Loucy (cell line): Measurements from ENCODE around the gene ADAMTS12.

Experiments
- EZH2phosphoT487 ChIP-seq: fragments of 200-600 bp; IDR thresholded peaks from 2 replicates; pipeline ENCODE4 v1.6.1; 2018; ENCODE audit warnings: antibody characterized with exemption, mild to moderate bottlenecking, moderate library complexity, borderline replicate concordance
- TF ChIP-seq, protein P1 (sequence below): fragments of 200-600 bp; sonication (generic); conservative IDR thresholded peaks from 2 replicates; pipeline ENCODE4 v1.5.1; 2014; ENCODE audit warnings: mild to moderate bottlenecking, antibody characterized with exemption, low read length

DNA sequence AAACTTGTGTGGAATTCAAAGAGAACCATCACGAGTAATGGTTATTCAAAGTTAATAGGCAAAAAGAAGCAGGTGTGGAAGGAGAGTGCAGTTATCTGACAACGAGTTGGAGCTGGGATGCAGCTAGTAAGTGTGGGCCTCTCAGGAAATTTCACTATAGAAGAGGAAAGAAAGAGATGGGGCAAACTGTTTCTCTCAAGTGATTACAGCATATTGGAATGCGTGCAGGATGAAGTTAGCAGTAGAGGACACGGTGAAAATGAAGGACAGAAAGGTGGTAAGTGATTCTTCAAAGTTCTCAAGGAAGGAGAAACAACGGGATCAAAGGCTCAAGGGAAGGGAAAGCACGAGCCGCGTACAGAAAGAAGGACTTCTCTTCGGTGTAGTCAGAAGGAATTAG is 84.0 kb downstream of the ADAMTS12 start:
- TF ChIP-seq, protein P1, sequence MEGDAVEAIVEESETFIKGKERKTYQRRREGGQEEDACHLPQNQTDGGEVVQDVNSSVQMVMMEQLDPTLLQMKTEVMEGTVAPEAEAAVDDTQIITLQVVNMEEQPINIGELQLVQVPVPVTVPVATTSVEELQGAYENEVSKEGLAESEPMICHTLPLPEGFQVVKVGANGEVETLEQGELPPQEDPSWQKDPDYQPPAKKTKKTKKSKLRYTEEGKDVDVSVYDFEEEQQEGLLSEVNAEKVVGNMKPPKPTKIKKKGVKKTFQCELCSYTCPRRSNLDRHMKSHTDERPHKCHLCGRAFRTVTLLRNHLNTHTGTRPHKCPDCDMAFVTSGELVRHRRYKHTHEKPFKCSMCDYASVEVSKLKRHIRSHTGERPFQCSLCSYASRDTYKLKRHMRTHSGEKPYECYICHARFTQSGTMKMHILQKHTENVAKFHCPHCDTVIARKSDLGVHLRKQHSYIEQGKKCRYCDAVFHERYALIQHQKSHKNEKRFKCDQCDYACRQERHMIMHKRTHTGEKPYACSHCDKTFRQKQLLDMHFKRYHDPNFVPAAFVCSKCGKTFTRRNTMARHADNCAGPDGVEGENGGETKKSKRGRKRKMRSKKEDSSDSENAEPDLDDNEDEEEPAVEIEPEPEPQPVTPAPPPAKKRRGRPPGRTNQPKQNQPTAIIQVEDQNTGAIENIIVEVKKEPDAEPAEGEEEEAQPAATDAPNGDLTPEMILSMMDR = no peak
- TF ChIP-seq EZH2phosphoT487 = no peak
